GM12878 (cell line): Measurements from ENCODE around the gene FKBP15. TPM values are rescaled to one million over a fixed set of nuclear protein-coding genes. Genes with fewer than 3 reads are reported as not detected.

Experiments
- ATAC-seq: fragments of 200-7000 bp; cut with Tn5 transposase; 3 replicates; pipeline ENCODE4 v1.9.1; 2020; ENCODE audit warnings: mild to moderate bottlenecking, moderate library complexity
- BruUV-seq: library from RNA; stranded (reverse); fragments of 400-500 nt; replicated peaks from 2 replicates; lab custom pipeline; 2021; lab: Mats Ljungman, UMichigan
- CTCF ChIA-PET: fragments of 300-600 bp; sonication (Branson Sonifier 250); formaldehyde crosslinking; extraction: SDS; loops from one replicate; lab custom pipeline; 2021; ENCODE audit warnings: inconsistent platforms; lab: Yijun Ruan, JAX
- POLR2A ChIA-PET: fragments of 350-600 bp; formaldehyde crosslinking; extraction: SDS; loops from one replicate; lab custom pipeline; 2021; ENCODE audit warnings: inconsistent platforms; lab: Charles Lee
- RAD21 ChIA-PET: fragments of 300-600 bp; sonication (Branson Sonifier 250); formaldehyde crosslinking; loops from one replicate; lab custom pipeline; 2023; ENCODE audit warnings: antibody characterized with exemption; ENCODE audit not compliant: unreplicated experiment; lab: Charles Lee
- SMC1A ChIA-PET: fragments of 300-600 bp; sonication (Branson Sonifier 250); formaldehyde crosslinking; loops from one replicate; lab custom pipeline; 2023; ENCODE audit not compliant: unreplicated experiment, uncharacterized antibody; lab: Charles Lee
- DNase-seq: peaks from one replicate; pipeline ENCODE4 v3.0.0-alpha.2; 2011; ENCODE audit warnings: low read depth, low spot score
- FAIRE-seq: peaks from 3 replicates; lab custom pipeline; 2011; peaks lifted over from hg19 to GRCh38; lab: Jason Lieb, UNC
- H2AFZ ChIP-seq: 2 replicates; pipeline ENCODE4 v1.6.0; 2011; ENCODE audit warnings: low read depth, low read length, control low read depth; ENCODE audit not compliant: control insufficient read depth
- H3K27ac ChIP-seq: 2 replicates; pipeline ENCODE4 v1.5.1; 2011; ENCODE audit warnings: control low read depth; ENCODE audit not compliant: control insufficient read depth, insufficient read depth
- H3K27me3 ChIP-seq, 2 experiments: replicated peaks in 1 of 2; 2 replicates each; pipeline versions ENCODE4 v1.6.0 to v1.6.1; 2011; ENCODE audit warnings: low read length in 1 of 2; ENCODE audit not compliant: control insufficient read depth in 2 of 2, insufficient read depth in 2 of 2
- H3K36me3 ChIP-seq, 2 experiments: 2 replicates each; pipeline ENCODE4 v1.5.1; 2011; ENCODE audit warnings: low read length in 1 of 2; ENCODE audit not compliant: control insufficient read depth in 2 of 2, insufficient read depth in 2 of 2
- H3K4me1 ChIP-seq: 2 replicates; pipeline ENCODE4 v1.6.1; 2011; ENCODE audit warnings: mild to moderate bottlenecking, low read length, moderate library complexity, mixed read lengths; ENCODE audit not compliant: control insufficient read depth, insufficient read depth
- H3K4me2 ChIP-seq: 2 replicates; pipeline ENCODE4 v1.6.0; 2011; ENCODE audit warnings: control low read depth; ENCODE audit not compliant: control insufficient read depth, insufficient read depth
- H3K4me3 ChIP-seq: fragments of 200-600 bp; sonication (generic); 2 replicates; pipeline ENCODE4 v1.5.1; 2016
- H3K79me2 ChIP-seq: 2 replicates; pipeline ENCODE4 v1.6.0; 2011; ENCODE audit warnings: low read length; ENCODE audit not compliant: control insufficient read depth, insufficient read depth
- H3K9ac ChIP-seq: 2 replicates; pipeline ENCODE4 v1.8.0; 2011; ENCODE audit warnings: low read length, control low read depth, mixed read lengths; ENCODE audit not compliant: control insufficient read depth, insufficient read depth
- H3K9me3 ChIP-seq: replicated peaks from 3 replicates; pipeline ENCODE4 v1.5.1; 2011; ENCODE audit warnings: mild to moderate bottlenecking, low read length; ENCODE audit not compliant: control insufficient read depth, insufficient read depth
- H4K20me1 ChIP-seq: 2 replicates; pipeline ENCODE4 v1.6.0; 2011; ENCODE audit not compliant: control insufficient read depth, insufficient read depth
- ATF3 ChIP-seq: IDR thresholded peaks from 2 replicates; pipeline ENCODE4 v1.6.1; 2011; ENCODE audit warnings: low read depth, mild to moderate bottlenecking, low read length, moderate library complexity, borderline replicate concordance; ENCODE audit errors: extremely low read depth
- CEBPZ ChIP-seq: fragments of 150-350 bp; IDR thresholded peaks from 2 replicates; pipeline ENCODE4 v1.6.1; 2016; ENCODE audit warnings: low read depth, low read length
- CHD2 ChIP-seq: IDR thresholded peaks from 2 replicates; pipeline ENCODE4 v1.6.1; 2011; ENCODE audit warnings: low read depth, low read length, improper control_type of control experiment, borderline replicate concordance
- CREM ChIP-seq: IDR thresholded peaks from 2 replicates; pipeline ENCODE4 v1.6.1; 2014; ENCODE audit warnings: antibody characterized with exemption, low read depth
- CUX1 ChIP-seq: IDR thresholded peaks from 2 replicates; pipeline ENCODE4 v1.6.1; 2012; ENCODE audit warnings: improper control_type of control experiment, low read depth, low read length; ENCODE audit not compliant: insufficient replicate concordance
- IKZF2 ChIP-seq, 2 experiments: fragments of 450-650 bp; IDR thresholded peaks; 2 replicates each; pipeline ENCODE4 v1.6.1; 2017; ENCODE audit warnings: mild to moderate bottlenecking in 2 of 2, moderate library complexity in 2 of 2
- IRF4 ChIP-seq: IDR thresholded peaks from 2 replicates; pipeline ENCODE4 v1.6.1; 2011; ENCODE audit warnings: low read depth, low read length
- LARP7 ChIP-seq: fragments of 450-650 bp; IDR thresholded peaks from 2 replicates; pipeline ENCODE4 v1.6.1; 2017; ENCODE audit warnings: mild to moderate bottlenecking
- NBN ChIP-seq: fragments of 450-650 bp; IDR thresholded peaks from 2 replicates; pipeline ENCODE4 v1.6.1; 2016
- RAD21 ChIP-seq: IDR thresholded peaks from 2 replicates; pipeline ENCODE4 v1.6.1; 2011; ENCODE audit warnings: mild to moderate bottlenecking, low read depth, low read length, moderate library complexity; ENCODE audit not compliant: insufficient read depth
- ZZZ3 ChIP-seq: IDR thresholded peaks from 2 replicates; pipeline ENCODE4 v1.6.1; 2011; ENCODE audit warnings: low read depth; ENCODE audit not compliant: control insufficient read depth, insufficient read length
- WGBS: methylation state at CpG from one replicate; pipeline ENCODE4 v1.1.6; 2016; ENCODE audit warnings: low lambda C conversion rate; ENCODE audit not compliant: insufficient replicate concordance, insufficient coverage; ENCODE audit errors: missing lambda C conversion rate; 5-methylcytosine and 5-hydroxymethylcytosine counted together
- in situ Hi-C: fragments of 300-500 bp; cut with MboI; formaldehyde crosslinking; loops from 9 replicates; pipeline ENCODE4 v1.14.3; 2018; ENCODE audit warnings: mixed read lengths
- intact Hi-C: fragments of 100-400 bp; cut with micrococcal nuclease; formaldehyde crosslinking; loops from one replicate; pipeline ENCODE4 v1.14.2; 2022; ENCODE audit not compliant: unreplicated experiment
- polyA plus RNA-seq, 11 experiments: library from polyadenylated mRNA; depleted of rRNA in 4 of 11; unstranded in 6 of 11; stranded (reverse) in 5 of 11; fragments of >200 nt; fragmentation: Nextera tagmentation in 4 of 11; fragmentation: Illumina TruSeq in 1 of 11; extraction: Ambion mirVana in 4 of 11; extraction: Trizol in 1 of 11; gene quantifications; 1 replicate in 1 of 11; 2 replicates in 10 of 11; pipeline versions ENCODE4 v1.2.1 to v1.2.3, GENCODE V29; 2011 to 2016; ENCODE audit warnings: inconsistent platforms in 2 of 11, missing spikeins in 2 of 11, low read depth in 1 of 11
- total RNA-seq, 4 experiments: library from RNA; depleted of rRNA in 3 of 4; stranded (reverse); fragments of >200 nt in 3 of 4; fragmentation: Illumina TruSeq in 1 of 4; extraction: Trizol in 1 of 4; gene quantifications; 2 replicates each; pipeline versions ENCODE4 v1.2.1 to v1.2.3, GENCODE V29; 2013 to 2021

The FKBP15 gene
- total and polyA plus RNA-seq, 10 of the 15 experiments (the other 5 are each of a cell fraction or from before 2014, with no cell fraction given) = 5.0 to 53.4 (median 21.2) TPM

DNA sequence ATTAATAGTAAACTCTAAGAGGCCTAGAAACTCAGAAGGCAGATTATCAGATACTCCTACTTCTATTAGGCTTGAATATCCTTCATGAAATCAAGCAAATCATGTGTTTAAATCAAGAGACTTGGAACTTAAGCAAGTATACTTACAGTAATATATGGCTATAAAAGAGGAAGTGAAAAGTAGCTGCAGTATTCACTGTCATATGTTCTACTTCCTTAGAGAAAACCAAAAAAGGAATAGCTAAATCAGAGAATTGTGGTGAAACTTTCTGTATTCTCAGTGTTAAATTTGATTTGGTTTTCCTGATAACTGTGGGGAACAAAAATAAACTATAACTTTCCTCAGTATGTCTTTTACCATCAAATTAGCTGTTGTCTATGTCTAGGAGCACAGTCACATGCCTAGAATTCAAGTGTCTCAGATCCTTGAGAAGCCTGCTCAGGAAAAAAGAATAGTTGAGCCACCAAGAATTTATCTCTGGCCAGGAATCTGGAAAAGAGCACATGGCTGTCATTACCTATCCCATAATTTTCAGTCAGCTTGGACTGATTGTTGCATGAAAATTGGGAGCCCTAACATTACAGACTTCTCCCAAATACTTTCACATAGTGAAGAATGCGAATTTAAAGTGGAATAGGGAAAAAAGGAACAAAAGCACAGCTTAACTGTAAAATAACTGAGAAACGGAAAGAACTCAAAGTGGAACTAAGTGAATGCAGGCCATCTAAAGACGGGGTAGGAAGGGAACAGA, 1.7 kb downstream of the FKBP15 start:
- ATAC-seq = peak; percentile 66
- Histone ChIP-seq H3K9ac (peak overlapping the region; percentile 63), H3K4me3 (peak overlapping the region; percentile 86), H4K20me1 (no peaks in the 10 kb centered on the region), H3K4me1 (peaks cover 4% of the 10 kb centered on the region; the same call in 1 of the 2 replicates), H3K36me3 (peaks cover 0 to 8% of the 10 kb centered on the region in 2 experiments; a peak in 1 of 4 replicates), H3K27me3 (no peaks in the 10 kb centered on the region), H3K4me2 (peak overlapping the region; percentile 98), H3K27ac (peak overlapping the region; percentile 95), H2AFZ (no peak overlapping the region), H3K79me2 (peaks cover 84% of the 10 kb centered on the region), H3K9me3 (peaks cover 3% of the 10 kb centered on the region; the same call in 2 of the 3 replicates)
- no peak for DNase-seq
- CTCF ChIA-PET = interaction anchor here (1.1 to 4.8 kb wide), 6 partner anchors 33 to 361 kb away, joined by 3 to 52 read pairs (median 4); partner anchors contain the start of genes C9orf43, CDC26, POLE3 and PRPF4
- intact Hi-C loops (loop anchor here (10.0 kb wide), 1 partner anchor 185 kb away; the partner anchor contains the start of gene ALAD), in situ Hi-C loops (no loop called here)
- no TSS peak for BruUV-seq
- POLR2A ChIA-PET = interaction anchor here (0.5 to 4.5 kb wide), 6 partner anchors 14 to 733 kb away, joined by 3 to 32 read pairs (median 3); partner anchors contain the start of genes C9orf43, CDC26, KIAA1958 and POLE3
- 0% methylated on average over 3 of the region's 3 CpGs for WGBS
- SMC1A ChIA-PET = interaction anchor here (0.7 to 5.0 kb wide), 19 partner anchors 9 to 396 kb away, joined by 3 to 68 read pairs (median 5); partner anchors contain the start of genes C9orf43, CDC26, POLE3 and PRPF4
- RAD21 ChIA-PET = interaction anchor here (0.7 to 5.1 kb wide), 5 partner anchors 13 to 438 kb away, joined by 3 to 32 read pairs (median 5); partner anchors contain the start of genes C9orf43, CDC26, POLE3 and PRPF4
- FAIRE-seq = peak; percentile 68
- TF ChIP-seq IKZF2 (IDR thresholded peaks at IDR 0.05) (peak; percentile 83), NBN (0 out of 2 replicates have a peak, but pooled peaks have one; percentile 15), IRF4 (peak; percentile 58; the same call in 1 of the 2 replicates), ZZZ3 (no peak), RAD21 (no peak), CREM (no peak), ATF3 (no peak), LARP7 (no peak), CHD2 (no peak), CUX1 (no peak), CEBPZ (no peak)
